GM19328 (cell line): Measurements from ENCODE around the gene BBS1.

Source experiments
- ATAC-seq: cut with Tn5 transposase; IDR thresholded peaks from one replicate; pipeline ENCODE4 v1.9.1; 2021; ENCODE audit warnings: mild to moderate bottlenecking, moderate library complexity; ENCODE audit not compliant: unreplicated experiment

BBS1 gene

GRCh38 chr11:66476841-66477251, 33.6 kb upstream of the BBS1 start:
- ATAC-seq, result no peak

GRCh38 chr11:66477263-66478201, 32.9 kb upstream of the BBS1 start:
- ATAC-seq, result no peak

DNA sequence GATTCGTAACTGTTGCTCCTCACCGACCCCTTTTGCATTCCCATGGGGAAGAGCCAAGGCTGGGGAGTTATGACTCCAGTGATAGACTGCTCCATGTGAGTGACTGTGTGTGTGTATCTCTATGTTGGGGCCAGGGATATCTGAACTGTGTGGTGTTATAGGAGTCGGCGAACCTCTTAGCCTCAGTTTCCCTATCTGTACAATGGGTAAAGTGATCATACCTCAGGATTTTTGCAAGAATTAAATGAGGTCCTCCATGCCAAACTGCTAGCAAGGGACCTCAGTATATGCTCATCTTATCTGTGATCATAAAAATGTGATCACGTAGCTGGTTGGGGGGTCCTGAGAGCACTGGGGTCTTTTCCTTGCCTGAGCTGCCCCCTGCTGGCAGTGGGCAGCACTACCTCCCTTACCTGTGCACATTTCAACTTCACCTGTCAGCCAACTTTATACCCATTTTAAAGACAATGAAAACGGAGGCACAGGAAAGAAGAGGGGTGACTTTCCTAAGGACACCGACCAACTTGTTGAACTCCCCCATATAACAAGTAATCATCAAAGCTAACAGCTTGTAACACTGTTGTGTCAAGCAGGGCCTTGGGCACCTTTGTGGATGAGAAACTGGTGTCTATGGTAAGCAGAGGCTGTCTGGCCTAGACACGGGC, 31.6 kb upstream of the BBS1 start:
- ATAC-seq, result no peak

DNA sequence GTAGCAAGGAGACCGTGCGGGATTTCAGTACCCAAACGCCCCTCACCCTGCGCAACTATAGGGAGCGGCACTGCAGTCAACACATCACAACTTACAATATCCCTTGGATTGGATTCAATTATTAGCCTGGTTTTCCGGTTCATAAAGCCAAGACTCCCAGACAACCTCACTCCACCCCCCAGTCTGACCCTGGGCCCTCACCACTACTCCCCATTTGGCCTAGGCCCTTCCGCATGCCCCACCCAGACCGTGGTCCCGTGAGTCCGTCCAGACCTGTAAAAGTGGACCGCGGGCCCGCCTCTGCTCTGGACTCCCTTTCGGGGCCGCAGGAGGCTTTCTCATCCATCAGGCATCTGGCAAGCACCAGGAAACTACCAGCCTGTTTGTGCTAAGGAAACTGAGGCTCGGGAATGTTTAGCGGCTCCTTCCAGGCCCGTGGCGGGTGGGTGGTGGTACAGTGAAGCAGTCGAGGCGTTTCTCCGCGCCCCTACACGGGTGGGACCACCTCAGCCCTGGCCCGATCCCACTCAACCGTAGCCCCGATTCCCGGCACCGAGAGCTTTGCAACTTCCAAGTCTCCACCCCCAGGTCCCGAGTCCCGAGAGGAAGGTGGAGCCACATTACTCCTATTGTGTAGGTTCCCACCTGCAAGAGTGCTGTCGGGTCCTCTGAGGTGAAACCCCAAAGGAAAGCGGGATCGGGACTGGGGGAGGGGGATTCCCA, 30.9 kb upstream of the BBS1 start:
- peak; percentile 7 for ATAC-seq

GRCh38 chr11:66480117-66480938, 30.1 kb upstream of the BBS1 start, which contains the start of gene DPP3:
TSS of gene DPP3 (plus strand) at chr11:66480434. CDS start at chr11:66482201, 1,767 bp downstream.
- peak; percentile 87 for ATAC-seq

DNA sequence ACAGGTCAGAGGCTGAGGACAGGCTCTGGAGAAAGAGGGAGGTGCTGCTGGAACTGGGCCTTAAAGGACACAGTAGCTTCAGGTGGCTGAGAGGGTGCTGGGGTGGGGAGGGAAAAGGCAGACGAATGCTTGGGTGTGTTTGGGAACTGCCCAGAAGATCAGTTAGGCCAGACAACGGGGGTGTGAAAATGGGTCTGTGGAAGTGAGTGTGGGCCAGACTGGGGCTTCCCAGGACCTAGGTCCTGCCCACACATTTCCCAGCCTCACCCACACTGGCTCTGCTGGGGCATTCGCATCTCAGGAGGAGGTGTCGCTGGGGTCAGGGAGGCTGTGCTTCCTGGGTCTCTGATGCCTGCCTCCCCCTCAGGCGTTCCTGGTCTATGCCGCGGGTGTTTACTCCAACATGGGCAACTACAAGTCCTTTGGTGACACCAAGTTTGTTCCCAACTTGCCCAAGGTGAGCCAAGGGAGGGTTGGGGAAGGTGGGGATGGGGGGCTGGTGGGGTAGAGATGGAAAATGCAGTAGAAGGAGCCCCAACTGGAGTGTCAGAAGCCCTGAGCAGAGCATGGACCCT, 25.5 kb upstream of the BBS1 start:
- ATAC-seq, result no peak

- no peak for ATAC-seq
Observed at GRCh38 chr11:66488957-66489356, 21.5 kb upstream of the BBS1 start.

DNA sequence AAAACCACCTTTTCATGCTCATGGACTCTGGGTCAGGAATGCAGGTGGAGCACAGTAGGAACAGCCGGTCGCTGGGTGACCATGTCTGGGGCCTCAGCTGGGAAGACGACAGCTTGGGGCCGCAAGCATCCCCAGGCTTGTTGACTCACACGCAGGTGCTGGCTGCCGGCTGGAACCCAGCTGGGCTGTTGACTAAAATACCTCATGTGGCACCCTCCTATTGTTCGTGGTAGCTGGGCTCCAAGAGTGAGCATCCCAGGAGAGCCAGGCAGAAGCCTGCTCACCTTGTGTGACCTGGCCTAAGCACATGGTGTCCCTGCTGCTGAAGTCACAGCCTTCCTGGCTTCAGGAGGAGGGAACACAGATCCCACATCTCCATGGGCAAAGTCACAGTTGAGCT, 20.8 kb upstream of the BBS1 start:
- no peak for ATAC-seq

- no peak for ATAC-seq
Observed at GRCh38 chr11:66491315-66491935, 19.0 kb upstream of the BBS1 start.

DNA sequence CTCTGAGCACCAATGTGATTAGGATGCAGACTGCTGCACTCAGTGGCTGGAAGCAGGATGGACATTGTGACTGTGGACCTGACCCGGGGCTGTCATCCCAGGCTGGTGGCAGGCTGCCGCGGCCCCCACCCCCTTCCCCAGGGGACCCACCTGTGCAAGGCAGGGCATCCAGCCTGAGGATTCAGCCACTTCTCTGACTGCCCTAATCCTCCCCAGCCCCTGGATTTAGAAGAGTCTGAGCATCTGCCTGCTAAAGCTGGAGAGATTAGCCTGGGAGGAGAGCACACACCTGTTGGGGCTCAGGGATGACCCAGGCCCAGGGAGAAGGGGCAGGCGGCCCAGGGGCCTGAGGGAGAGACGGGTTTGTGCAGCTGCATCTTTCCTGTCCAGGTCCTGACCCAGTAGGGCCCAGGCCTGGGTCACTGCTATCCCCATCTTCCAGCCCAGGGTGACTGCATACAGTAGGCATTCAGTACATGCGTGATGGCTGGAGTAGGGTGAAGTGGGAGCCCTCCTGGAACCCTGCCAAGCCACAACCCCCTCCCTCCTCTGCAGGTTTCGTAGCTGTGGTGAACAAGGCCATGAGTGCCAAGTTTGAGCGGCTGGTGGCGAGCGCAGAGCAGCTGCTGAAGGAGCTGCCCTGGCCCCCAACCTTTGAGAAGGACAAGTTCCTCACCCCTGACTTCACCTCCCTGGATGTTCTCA, 18.1 kb upstream of the BBS1 start:
- ATAC-seq, result no peak

DNA sequence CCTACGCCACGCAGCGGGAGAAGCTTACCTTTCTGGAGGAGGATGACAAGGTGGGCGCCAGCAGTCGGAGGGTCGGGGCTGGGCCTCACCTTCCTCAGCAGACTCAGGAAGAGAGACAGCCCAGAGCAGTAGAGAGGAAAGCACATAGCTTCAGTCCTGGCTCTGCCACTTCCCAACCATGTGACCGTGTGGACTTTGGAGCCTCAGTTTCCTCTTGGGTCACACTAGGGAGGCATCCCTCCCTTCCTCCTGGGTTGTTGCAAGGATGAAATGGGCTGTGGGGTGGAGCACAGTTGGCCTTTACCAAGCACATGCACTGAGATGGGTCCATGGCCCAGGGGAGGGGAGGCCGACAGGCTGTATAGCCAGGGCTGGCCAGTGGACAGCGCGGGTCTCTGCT, 17.3 kb upstream of the BBS1 start:
- ATAC-seq, result no peak

DNA sequence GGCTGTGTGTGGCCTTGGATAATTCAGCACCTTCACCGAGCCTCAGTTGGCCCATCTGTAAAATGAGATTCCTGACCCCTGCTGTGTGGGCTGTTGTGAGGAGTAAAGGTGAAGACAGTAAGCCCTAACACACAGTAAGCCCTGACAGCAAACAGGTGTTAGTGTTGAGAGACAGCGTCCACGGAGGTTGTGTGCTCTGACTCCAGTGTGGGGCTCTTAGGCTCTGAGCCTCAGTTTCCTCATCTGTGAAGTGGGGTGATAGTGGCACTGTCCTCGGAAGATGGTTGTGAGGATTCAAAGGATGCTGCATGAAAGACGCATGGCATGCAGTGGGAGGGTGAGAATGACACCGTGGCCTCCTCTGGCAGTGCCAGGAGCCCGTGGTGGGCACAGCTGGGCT, 16.0 kb upstream of the BBS1 start:
- no peak for ATAC-seq

GRCh38 chr11:66494935-66495334, 15.5 kb upstream of the BBS1 start:
- no peak for ATAC-seq

- no peak for ATAC-seq
Observed at GRCh38 chr11:66495401-66495854, 15.0 kb upstream of the BBS1 start.

- ATAC-seq, result no peak
Observed at GRCh38 chr11:66497206-66497605, 13.2 kb upstream of the BBS1 start.

DNA sequence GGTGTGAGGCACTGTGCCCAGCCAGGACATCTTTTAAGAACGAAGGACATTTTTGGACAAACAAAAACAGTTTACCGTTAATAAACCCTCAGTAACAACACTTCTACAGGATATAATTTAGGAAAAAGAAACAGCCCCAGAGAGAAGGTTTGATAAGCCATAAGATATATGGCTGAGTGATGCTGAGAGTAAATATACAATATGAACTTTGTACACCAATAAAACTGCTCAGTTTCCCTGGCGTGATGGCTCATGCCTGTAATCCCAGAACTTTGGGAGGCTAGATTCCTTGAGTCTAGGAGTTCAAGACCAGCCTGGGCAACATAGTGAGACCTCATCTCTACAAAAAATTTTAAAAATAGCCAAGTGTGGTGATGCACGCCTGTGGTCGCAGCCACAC, 11.9 kb upstream of the BBS1 start:
- no peak for ATAC-seq

- no peak for ATAC-seq
Observed at GRCh38 chr11:66505276-66505816, 5.1 kb upstream of the BBS1 start.

DNA sequence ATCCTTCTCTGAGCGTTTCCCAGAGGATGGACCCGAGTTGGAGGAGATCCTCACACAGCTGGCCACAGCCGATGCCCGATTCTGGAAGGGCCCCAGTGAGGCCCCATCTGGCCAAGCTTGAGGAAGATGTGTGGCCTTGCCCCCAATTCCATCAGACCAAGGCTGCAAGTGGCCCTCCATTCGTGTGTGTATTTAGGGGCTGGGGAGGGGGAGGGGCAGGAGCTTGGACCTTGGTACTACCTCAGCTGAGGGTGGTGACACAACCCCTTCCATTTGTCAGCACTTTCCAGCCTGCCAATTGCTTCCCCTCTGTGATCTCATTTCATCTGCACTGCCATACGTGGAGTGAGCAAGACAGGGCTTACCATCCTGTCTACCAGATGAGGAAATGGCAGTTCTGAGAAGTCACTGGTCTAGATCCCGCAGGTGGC, 1.3 kb upstream of the BBS1 start:
- ATAC-seq, result no peak

GRCh38 chr11:66510990-66511339, 530 bp downstream of the BBS1 start:
- ATAC-seq, result no peak
